Activated T-cell treated with anti-CD3 and anti-CD28 coated beads, Interleukin-2, amount 50 U/mL, for 24 hours (primary cell): ENCODE results near the gene MRPL24.

Experiments
- DNase-seq: peaks from one replicate; pipeline ENCODE4 v3.0.0-alpha.2; 2020
- H3K27ac Mint-ChIP-seq: 2 replicates; pipeline ENCODE4 v1.8.0; 2020; ENCODE audit warnings: mild to moderate bottlenecking, mixed read lengths
- H3K27me3 Mint-ChIP-seq: 2 replicates; pipeline ENCODE4 v1.8.0; 2020; ENCODE audit warnings: mixed read lengths
- H3K36me3 Mint-ChIP-seq: 2 replicates; pipeline ENCODE4 v1.8.0; 2020; ENCODE audit warnings: low read depth, mixed read lengths
- H3K4me1 Mint-ChIP-seq: 2 replicates; pipeline ENCODE4 v1.8.0; 2020; ENCODE audit warnings: low read depth, mixed read lengths
- H3K4me3 Mint-ChIP-seq: 2 replicates; pipeline ENCODE4 v1.8.0; 2020; ENCODE audit warnings: mild to moderate bottlenecking, moderate library complexity, mixed read lengths
- H3K9me3 Mint-ChIP-seq: 2 replicates; pipeline ENCODE4 v1.8.0; 2020; ENCODE audit warnings: mixed read lengths

The MRPL24 gene

GRCh38 chr1:156717351-156717750 lies 23.5 kb downstream of the MRPL24 start:
- DNase-seq: no peak
- H3K27ac Mint-ChIP-seq: peak overlapping the region; percentile 37
- no peak overlapping the region for H3K4me3 Mint-ChIP-seq
- H3K27me3 Mint-ChIP-seq: no peaks in the 10 kb centered on the region
- no peaks in the 10 kb centered on the region for H3K9me3 Mint-ChIP-seq
- H3K36me3 Mint-ChIP-seq: peaks cover 64% of the 10 kb centered on the region
- peaks cover 10% of the 10 kb centered on the region for H3K4me1 Mint-ChIP-seq

- Mint-ChIP-seq H3K27ac (no peak overlapping the region), H3K4me3 (no peak overlapping the region), H3K9me3 (no peaks in the 10 kb centered on the region), H3K4me1 (peaks cover 2% of the 10 kb centered on the region), H3K27me3 (no peaks in the 10 kb centered on the region), H3K36me3 (peaks cover 40% of the 10 kb centered on the region)
- DNase-seq: no peak
Observed at GRCh38 chr1:156714830-156715229, 26.1 kb downstream of the MRPL24 start.

GRCh38 chr1:156712626-156713025 lies 28.3 kb downstream of the MRPL24 start:
- DNase-seq: no peak
- Mint-ChIP-seq H3K4me1 (peaks cover 2% of the 10 kb centered on the region), H3K36me3 (peaks cover 26% of the 10 kb centered on the region), H3K27ac (no peak overlapping the region), H3K4me3 (no peak overlapping the region), H3K9me3 (no peaks in the 10 kb centered on the region), H3K27me3 (no peaks in the 10 kb centered on the region)

- no peaks in the 10 kb centered on the region for H3K27me3 Mint-ChIP-seq
- H3K27ac Mint-ChIP-seq: no peak overlapping the region
- no peaks in the 10 kb centered on the region for H3K9me3 Mint-ChIP-seq
- H3K4me3 Mint-ChIP-seq: no peak overlapping the region
- no peak for DNase-seq
- peaks cover 9% of the 10 kb centered on the region for H3K4me1 Mint-ChIP-seq
- H3K36me3 Mint-ChIP-seq: peaks cover 15% of the 10 kb centered on the region
Observed at GRCh38 chr1:156711011-156711817, 29.7 kb downstream of the MRPL24 start.

GRCh38 chr1:156709757-156710489 lies 31.0 kb downstream of the MRPL24 start:
- Mint-ChIP-seq H3K36me3 (peaks cover 3% of the 10 kb centered on the region), H3K4me1 (peaks cover 21% of the 10 kb centered on the region), H3K27ac (peak overlapping the region; percentile 15), H3K9me3 (no peaks in the 10 kb centered on the region), H3K4me3 (no peak overlapping the region), H3K27me3 (peaks cover 9% of the 10 kb centered on the region)
- DNase-seq: no peak

GRCh38 chr1:156709031-156709430 lies 31.9 kb downstream of the MRPL24 start:
- Mint-ChIP-seq H3K4me1 (peaks cover 30% of the 10 kb centered on the region), H3K27ac (no peak overlapping the region), H3K4me3 (no peak overlapping the region), H3K36me3 (no peaks in the 10 kb centered on the region), H3K9me3 (no peaks in the 10 kb centered on the region), H3K27me3 (peaks cover 18% of the 10 kb centered on the region)
- DNase-seq: no peak

GRCh38 chr1:156708218-156708661 lies 32.6 kb downstream of the MRPL24 start:
- Mint-ChIP-seq H3K27ac (no peak overlapping the region), H3K9me3 (no peaks in the 10 kb centered on the region), H3K36me3 (no peaks in the 10 kb centered on the region), H3K4me3 (no peak overlapping the region), H3K4me1 (peaks cover 32% of the 10 kb centered on the region), H3K27me3 (peaks cover 26% of the 10 kb centered on the region)
- no peak for DNase-seq

- Mint-ChIP-seq H3K4me3 (peak overlapping the region; percentile 8), H3K36me3 (no peaks in the 10 kb centered on the region), H3K4me1 (peaks cover 32% of the 10 kb centered on the region), H3K27ac (no peak overlapping the region), H3K27me3 (peaks cover 31% of the 10 kb centered on the region), H3K9me3 (no peaks in the 10 kb centered on the region)
- no peak for DNase-seq
Observed at GRCh38 chr1:156707417-156708217, 33.3 kb downstream of the MRPL24 start.

GRCh38 chr1:156706657-156707416 lies 34.1 kb downstream of the MRPL24 start:
- DNase-seq: no peak
- H3K4me1 Mint-ChIP-seq: peaks cover 32% of the 10 kb centered on the region
- peak overlapping the region; percentile 70 for H3K4me3 Mint-ChIP-seq
- H3K36me3 Mint-ChIP-seq: no peaks in the 10 kb centered on the region
- H3K27me3 Mint-ChIP-seq: peaks cover 36% of the 10 kb centered on the region
- peak overlapping the region; percentile 52 for H3K27ac Mint-ChIP-seq
- H3K9me3 Mint-ChIP-seq: no peaks in the 10 kb centered on the region

GRCh38 chr1:156705918-156706656 lies 34.8 kb downstream of the MRPL24 start:
- peak overlapping the region; percentile 61 for H3K27ac Mint-ChIP-seq
- H3K36me3 Mint-ChIP-seq: no peaks in the 10 kb centered on the region
- H3K4me1 Mint-ChIP-seq: peaks cover 32% of the 10 kb centered on the region
- peak; percentile 82 for DNase-seq
- peak overlapping the region; percentile 70 for H3K4me3 Mint-ChIP-seq
- no peaks in the 10 kb centered on the region for H3K9me3 Mint-ChIP-seq
- H3K27me3 Mint-ChIP-seq: peaks cover 38% of the 10 kb centered on the region

- Mint-ChIP-seq H3K36me3 (no peaks in the 10 kb centered on the region), H3K4me3 (peak within 1 kb of the TSS; percentile 70), H3K4me1 (peaks cover 34% of the 10 kb centered on the region), H3K27me3 (peaks cover 41% of the 10 kb centered on the region), H3K27ac (peak within 1 kb of the TSS; percentile 61), H3K9me3 (no peaks in the 10 kb centered on the region)
- DNase-seq: no peak
Observed at GRCh38 chr1:156705321-156705917, 35.5 kb downstream of the MRPL24 start, which contains the start of gene CRABP2. TSS of gene CRABP2 (minus strand) at chr1:156705583. CDS start at chr1:156705446, 137 bp downstream.

GRCh38 chr1:156704930-156705320 lies 36.0 kb downstream of the MRPL24 start:
- H3K27me3 Mint-ChIP-seq: peaks cover 43% of the 10 kb centered on the region
- peak overlapping the region; percentile 70 for H3K4me3 Mint-ChIP-seq
- no peaks in the 10 kb centered on the region for H3K9me3 Mint-ChIP-seq
- DNase-seq: peak; percentile 64
- H3K4me1 Mint-ChIP-seq: peaks cover 34% of the 10 kb centered on the region
- no peaks in the 10 kb centered on the region for H3K36me3 Mint-ChIP-seq
- H3K27ac Mint-ChIP-seq: peak overlapping the region; percentile 44

- Mint-ChIP-seq H3K9me3 (no peaks in the 10 kb centered on the region), H3K27ac (no peak overlapping the region), H3K36me3 (no peaks in the 10 kb centered on the region), H3K4me1 (peaks cover 34% of the 10 kb centered on the region), H3K27me3 (peaks cover 47% of the 10 kb centered on the region), H3K4me3 (no peak overlapping the region)
- DNase-seq: no peak
Observed at GRCh38 chr1:156704166-156704711, 36.6 kb downstream of the MRPL24 start.
